ENCODE measurements around the gene NDUFC1. TPM values are rescaled to one million over a fixed set of nuclear protein-coding genes. Genes with fewer than 3 reads are reported as not detected.

Gene NDUFC1
- total RNA-seq, 1 donor from 2014 or later = 243 TPM

DNA sequence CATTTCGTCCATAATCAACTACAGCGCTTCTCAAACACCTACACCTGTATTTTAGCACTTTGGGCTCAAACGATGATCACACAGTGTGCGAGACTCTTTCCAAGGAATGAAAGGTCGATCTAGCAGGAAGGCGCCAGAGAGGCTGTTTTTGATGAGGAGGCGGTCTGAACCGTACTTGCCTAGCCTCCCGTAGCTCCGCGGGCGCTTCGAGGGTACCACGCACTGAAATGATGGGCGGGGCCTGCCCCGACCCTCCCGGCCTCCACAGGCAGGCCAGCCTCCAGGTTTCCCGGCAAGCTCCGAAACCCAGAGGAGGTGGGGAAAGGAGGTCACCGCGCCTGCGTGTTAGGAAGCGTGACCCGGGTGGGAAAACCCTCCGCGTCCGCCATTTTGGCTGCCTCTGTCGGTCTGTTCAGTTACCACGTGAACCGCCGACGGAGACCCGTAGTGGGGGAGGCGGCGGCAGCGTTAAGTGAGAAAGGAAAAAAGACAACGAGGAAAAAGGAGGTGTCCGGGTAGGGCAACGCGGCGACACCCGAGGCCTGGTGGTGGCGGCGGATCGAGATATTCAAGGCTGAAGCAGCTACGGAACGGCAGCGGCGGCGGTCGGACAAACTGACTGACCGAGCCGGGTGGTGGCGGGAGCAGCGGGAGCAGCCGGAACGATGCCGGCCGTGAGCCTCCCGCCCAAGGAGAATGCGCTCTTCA is 1.0 kb downstream of the NDUFC1 start, which contains the start of gene NAA15:
Gene NAA15, plus strand, starts transcription at position 393 of the 708 bp plus-strand sequence. Its CDS starts 273 bp downstream, at position 666.
- intact Hi-C loops (cut with DNase I) = loop anchor here (2.0 kb wide), 3 partner anchors 124 to 272 kb away; partner anchors contain the start of gene ELF2
- DNase-seq (ENCODE audit: missing footprints) = peak; percentile 98
- ATAC-seq = peak; percentile 98

DNA sequence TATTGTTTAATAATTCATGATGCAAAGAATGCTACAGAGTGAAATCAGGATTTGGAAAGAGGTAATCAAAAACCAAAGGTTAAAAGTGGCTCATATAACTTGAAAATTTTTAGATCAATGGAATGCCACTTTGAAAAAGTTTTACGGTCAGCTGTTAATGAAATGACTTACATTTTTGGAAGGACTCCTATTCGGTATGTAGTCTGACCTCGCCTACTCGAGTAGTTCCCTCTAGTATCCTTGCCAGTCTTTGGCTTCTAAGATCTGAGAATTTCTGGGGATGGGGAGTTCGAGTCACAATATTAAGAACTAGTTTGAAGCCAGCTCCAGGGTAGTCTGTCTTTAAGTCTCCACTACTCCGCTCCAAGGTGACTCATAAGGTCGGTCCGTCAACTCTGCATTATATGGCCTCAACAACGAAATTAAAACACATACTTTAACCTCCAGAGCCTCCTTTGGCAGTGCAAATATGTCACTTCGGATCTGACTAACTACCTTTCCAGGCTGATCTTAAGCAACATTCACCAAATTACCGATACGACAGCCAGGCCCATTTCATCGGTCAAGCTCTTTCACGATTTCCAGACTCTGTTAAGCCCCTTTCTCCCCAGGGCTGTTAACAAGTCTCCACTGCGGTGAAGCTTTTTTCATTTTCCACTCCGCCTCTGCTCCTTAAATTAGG is 1.7 kb downstream of the NDUFC1 start:
- no peak for DNase-seq (ENCODE audit: missing footprints)
- peak; percentile 4 for ATAC-seq
- intact Hi-C loops (cut with DNase I) = loop anchor here (2.0 kb wide), 3 partner anchors 124 to 272 kb away; partner anchors contain the start of gene ELF2

DNA sequence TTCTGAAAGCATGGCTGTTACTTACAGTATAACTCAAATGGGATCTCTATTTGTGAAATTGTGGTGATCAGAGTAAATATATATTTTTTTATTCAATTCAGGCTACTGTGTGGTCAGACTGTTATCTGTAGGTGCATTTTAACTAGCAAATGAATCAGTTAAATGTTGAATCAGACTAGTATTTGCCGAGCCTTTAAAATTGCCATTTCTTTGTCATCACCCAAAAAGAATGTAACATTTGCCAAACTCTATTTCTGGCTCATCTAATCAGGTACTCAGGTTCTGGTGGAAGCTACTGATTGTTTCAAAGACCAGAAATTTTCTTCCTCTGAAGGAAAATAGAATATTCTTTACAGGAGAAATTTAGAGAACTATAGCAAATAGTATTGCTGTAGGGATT is 2.7 kb downstream of the NDUFC1 start:
- DNase-seq (ENCODE audit: missing footprints) (no peak), ATAC-seq (no peak)
- intact Hi-C loops (cut with DNase I) = loop anchor here (5.0 kb wide), 2 partner anchors 72 to 202 kb away; no protein-coding TSS in a partner anchor

DNA sequence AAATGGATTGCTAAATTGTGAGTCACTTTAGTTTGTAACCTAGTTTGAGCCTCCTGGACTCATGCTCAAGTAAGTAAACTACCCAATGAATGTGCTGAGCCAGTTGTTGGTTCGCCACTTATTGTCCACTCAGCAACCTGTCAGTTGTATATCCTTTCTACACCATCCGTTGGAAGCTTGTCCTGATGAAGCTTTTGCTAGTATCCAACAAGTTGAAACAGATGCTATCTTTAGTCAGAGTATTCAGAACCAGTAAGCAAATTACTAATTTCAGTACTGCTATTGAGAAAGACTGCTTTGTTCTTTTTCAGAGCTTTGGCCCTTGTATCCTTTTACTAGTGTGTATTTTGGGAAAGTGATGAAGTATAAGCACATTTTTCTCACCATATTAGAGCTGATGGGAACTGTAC is 5.3 kb downstream of the NDUFC1 start:
- DNase-seq (ENCODE audit: missing footprints) (no peak), ATAC-seq (no peak)
- intact Hi-C loops (cut with DNase I) = loop anchor here (5.0 kb wide), 2 partner anchors 70 to 200 kb away; no protein-coding TSS in a partner anchor

DNA sequence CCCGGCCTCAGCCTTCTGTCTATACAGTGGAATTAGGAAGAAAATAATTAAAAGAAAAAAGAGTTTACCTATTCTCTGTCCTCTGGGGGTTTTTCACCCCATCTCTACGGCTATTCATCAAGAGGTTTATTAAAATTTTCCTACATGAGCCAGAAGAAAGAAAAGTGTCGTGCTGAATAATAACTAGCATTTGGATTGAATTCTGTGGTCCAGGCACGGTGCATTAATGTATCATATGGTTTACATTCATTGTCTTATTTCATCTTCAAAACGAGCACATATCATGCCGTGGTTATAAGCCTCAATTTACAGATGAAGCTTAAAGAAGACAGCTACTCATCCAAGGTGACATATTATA is 6.4 kb downstream of the NDUFC1 start:
- DNase-seq (ENCODE audit: missing footprints) (no peak), ATAC-seq (no peak)
- intact Hi-C loops (cut with DNase I) = loop anchor here (5.0 kb wide), 2 partner anchors 69 to 199 kb away; no protein-coding TSS in a partner anchor

DNA sequence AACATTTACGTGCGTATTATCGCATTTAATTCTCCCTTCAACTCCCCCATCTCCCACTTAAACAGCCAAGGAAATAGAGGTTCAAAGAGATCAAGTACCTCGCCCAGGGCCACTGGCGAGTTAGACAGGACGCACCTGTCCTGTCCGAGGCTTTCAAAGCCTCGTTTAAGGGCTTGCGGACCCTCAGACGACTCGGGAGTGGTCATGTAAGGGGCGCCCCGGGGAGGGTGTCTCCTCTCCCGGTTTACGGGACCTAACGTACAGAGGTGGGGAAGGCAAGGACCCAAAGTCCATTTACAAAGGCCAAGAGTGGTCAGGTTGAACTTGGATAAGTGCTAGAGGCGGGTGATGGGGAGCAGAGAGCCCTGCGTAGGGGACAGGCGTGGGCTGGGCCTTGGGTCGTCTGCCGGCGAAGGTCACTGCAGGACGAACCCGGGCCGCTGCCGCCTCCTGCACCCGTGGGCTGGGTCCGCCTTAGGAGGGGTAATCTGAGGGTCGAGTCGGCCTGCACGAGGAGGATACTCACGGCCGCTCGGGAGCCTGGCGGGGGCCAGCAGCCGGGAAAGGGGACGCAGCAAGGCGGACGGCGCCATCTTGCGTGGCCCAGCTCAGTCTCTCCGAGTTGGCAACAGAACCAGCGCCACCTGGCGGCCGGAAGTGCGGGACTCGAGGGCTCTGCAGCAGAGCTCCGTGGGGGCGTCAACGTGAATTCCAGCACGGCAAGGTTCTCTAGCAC is 6.9 kb downstream of the NDUFC1 start:
- ATAC-seq (peak; percentile 98), DNase-seq (ENCODE audit: missing footprints) (peak; percentile 100)
- intact Hi-C loops (cut with DNase I) = loop anchor here (5.0 kb wide), 2 partner anchors 68 to 198 kb away; no protein-coding TSS in a partner anchor

DNA sequence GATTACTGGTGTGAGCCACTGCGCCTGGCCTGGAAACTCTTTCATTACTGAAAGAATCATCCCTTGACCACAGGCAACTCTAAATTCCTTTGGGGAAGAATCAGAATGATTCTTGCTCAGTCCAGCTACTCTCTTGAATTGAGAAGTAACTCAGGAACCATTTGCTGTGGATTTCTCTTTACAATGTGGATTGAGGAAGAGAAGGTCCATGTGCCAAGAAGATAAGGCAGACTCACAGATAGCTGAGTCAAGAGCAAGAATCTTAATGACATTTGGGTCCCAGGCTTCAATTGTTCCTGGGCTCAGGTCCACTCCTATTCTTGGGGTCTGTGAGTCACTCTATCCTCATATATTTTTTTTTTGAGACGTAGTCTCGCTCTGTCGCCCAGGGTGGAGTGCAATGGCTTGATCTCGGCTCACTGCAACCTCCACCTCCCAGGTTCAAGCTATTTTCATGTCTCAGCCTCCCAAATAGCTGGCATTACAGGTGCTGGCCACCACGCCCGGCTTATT is 16.0 kb downstream of the NDUFC1 start:
- no peak for ATAC-seq
- intact Hi-C loops (cut with DNase I) = no loop called here
- no peak for DNase-seq (ENCODE audit: missing footprints)

DNA sequence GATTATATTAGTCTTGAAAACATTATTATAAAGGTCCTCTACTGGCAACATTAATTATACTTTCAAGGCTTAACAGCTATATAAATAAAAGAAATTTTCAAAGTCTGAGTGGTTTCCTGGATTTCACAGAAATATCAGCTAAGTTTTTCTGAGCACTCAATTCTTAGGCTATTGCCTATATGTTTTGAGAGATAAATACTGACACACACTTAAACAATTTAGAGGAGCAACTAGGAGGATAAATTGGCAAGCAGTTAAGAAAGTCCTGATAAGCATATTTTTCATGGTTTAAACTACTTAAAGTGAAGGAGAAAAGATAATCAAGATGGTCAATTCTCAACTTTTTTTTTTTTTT is 19.6 kb downstream of the NDUFC1 start:
- DNase-seq (ENCODE audit: missing footprints) = no peak
- intact Hi-C loops (cut with DNase I) = no loop called here
- no peak for ATAC-seq

DNA sequence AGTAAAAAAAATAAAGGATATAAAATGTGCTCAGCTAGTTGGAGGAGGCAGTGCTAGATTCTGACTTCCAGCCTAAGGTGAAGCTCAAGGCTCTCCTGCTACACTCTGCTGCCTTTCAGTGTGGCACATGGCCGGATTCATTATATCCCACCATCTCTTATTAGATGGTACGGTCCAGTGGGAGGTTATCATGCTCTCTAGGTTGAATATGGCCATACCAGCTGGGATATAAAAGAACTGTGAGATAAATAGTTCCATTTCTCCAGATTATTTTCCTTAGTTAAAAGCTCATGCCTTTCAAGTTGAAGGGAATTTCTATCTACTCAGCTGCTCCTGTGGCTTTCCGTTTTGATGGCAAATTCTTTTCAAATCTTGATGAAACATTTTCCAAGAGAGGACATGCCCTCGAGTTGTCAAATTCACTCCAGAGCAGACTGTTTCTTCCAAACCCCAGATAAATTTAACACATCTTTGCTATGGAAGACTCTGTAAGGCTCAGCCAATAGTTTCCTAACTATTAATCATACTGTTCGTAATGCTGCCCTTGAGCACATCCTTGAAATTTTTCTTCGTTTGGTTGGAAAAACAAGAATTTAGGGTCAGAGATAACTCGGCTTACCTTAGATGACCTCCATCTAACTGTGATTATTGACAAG is 20.1 kb downstream of the NDUFC1 start:
- DNase-seq (ENCODE audit: missing footprints) (no peak), ATAC-seq (no peak)
- intact Hi-C loops (cut with DNase I) = no loop called here

DNA sequence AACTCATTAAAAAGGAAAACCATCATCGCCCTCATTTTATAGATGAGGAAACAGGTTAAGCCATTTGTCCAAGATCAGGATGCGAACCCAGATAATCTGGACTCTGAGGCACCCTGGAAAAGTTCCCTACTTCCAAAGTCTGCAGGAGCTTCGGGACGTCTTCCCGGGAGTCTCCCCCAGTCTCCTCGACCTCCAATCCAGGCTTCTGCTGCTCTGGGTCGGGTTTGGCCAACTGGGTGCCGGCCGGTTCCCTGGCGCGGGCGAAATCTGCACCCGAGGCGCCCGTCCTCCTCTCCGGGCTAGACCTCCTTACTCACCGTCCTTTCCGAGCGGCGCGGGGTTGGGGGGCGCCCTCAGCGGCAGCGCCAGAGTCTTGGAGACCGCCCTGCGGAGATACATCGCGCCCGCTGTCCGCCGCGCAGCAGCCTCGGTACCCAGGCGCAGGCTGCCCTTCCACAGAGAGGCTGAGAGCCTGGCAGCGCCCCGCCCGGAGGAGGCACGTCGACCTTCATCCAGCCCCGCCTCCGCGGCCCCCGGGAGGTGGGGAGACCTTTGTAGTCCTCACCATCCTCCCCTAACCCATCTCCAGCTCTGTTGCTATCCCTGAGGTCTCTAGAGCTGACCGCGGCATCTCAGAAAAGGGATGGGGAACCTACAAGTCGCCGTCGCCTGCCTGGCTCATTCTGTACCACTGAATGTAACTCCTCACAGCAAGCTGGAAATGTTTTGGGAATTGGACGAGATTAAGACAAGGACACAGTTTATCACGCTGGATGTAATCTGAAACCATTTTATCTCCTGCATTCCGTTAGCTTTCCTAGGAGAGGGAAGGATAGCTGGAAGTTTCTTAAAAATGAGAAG is 22.3 kb downstream of the NDUFC1 start, which contains the start of gene MGARP:
Gene MGARP, minus strand, starts transcription at position 466 of the 861 bp plus-strand sequence. Its CDS starts 67 bp downstream, at position 399.
- intact Hi-C loops (cut with DNase I) = no loop called here
- DNase-seq (ENCODE audit: missing footprints) (peak; percentile 69), ATAC-seq (peak; percentile 62)

DNA sequence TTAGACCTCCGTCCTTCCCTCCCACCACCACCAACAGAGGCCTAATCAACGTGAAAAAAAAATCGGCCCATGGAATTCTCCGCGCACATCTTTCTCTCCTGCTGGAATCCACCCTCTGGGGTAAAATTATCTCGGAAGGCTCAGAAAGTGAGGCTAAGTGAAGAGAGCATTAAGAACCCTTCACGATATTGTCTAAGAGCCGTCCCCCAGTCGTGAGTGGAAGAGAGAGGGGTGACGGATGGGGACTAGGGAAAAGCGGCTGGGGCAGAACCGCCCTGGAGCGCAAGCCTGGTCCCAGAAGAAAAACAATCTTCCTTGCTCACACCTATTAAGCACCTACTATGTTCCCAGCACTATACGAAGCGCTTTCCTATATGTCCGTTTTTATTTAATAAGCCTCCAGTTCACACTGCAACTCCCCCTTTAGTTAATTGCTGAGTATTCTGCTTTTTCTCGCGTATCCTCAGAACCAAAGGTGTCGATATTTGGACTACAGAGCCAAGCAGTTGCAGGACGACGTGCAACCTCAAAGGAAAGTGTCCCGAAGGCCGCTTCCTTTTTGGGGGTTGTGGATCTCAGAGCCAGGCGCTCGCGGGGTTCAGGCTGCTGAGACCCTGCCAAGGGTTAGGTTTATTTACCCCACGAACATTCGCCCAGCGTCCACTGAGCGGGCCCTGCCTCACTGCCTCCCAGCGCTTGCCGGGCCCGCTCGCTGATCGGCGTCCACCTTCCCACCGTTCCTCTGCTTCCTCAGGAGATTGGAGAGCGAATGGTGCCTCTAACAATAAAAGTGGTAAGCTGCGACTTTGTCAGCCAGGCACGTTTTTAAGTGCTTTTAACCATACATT is 23.1 kb downstream of the NDUFC1 start:
- no peak for DNase-seq (ENCODE audit: missing footprints)
- intact Hi-C loops (cut with DNase I) = no loop called here
- ATAC-seq = no peak

DNA sequence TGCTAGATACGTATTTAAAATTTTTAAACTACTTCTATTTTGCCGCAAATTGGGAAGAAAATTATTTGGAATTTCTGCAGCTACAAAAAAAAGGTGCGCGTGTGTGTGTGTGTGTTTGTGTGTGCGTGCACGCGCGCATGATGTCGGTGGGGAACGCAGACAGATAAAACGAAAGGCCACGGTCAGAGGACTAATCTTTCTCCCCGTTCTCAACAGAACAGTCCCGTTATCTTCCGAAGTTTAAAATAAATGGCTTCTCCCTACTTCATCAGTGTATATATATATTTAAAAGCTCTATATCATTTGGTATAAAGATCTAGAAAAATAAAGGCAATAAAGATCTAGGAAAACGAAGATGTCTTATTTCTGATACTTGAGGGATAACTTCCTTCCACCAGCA is 23.8 kb downstream of the NDUFC1 start:
- intact Hi-C loops (cut with DNase I) = no loop called here
- ATAC-seq (no peak), DNase-seq (ENCODE audit: missing footprints) (no peak)

DNA sequence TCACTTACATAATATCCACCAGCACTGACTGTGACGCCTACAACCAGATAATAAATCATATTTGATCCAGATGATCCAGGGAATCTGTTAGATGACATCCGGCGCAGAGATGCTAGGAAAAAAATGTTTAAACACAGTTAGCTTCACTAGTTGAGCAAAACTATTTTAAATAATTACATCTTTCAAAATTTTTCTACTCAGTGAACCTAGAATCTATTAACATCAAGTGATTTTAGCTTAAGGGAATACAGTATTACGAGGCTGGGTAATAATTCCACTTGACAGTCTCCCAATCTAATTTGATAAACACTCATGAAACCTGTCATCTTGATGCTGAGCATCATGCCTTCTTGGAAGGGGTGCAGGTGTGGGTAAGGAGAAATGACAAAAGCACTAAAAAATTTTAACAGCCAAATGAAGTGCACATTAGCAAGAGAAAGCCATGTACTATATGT is 27.0 kb downstream of the NDUFC1 start:
- intact Hi-C loops (cut with DNase I) = no loop called here

DNA sequence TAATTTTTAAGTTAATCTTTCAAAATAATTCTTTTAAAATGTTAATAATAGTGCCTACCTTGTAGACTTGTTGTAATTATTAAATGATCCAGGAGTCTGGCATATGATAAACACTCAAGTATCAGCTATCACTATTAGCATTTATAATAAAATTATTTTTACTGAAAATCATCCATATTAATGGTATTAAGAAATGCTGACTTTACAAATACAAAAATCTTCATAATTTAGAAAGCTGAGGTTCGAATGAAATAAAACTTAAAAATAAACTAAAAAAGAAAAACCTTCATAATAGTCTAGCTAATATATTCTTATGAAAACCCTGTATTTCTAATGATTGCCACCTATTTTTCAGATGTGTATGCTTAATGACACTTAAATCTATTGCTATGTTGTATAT is 27.5 kb downstream of the NDUFC1 start:
- ATAC-seq (no peak), DNase-seq (ENCODE audit: missing footprints) (no peak)
- intact Hi-C loops (cut with DNase I) = no loop called here

More for the DNA sequence above, 27.0 kb downstream of the NDUFC1 start:
- ATAC-seq (no peak), DNase-seq (ENCODE audit: missing footprints) (no peak)

DNA sequence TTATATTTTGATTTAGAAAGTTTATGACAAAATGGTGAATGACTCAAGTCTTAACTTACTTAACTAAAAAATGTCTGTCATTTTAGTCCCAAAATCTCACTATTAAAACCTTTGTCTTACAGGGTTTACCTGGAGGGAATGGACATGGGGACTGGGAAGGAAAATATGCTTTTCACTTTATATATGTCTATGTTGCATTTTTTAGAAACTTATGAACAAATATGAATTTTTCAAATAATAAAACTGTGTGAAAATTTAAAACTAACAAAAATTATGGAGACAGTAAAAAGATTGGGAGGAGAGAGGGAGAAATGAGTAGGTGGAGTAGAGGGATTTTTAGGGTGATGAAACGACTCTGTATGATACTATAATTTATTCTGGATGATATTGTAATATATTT is 28.4 kb downstream of the NDUFC1 start:
- DNase-seq (ENCODE audit: missing footprints) (no peak), ATAC-seq (no peak)
- intact Hi-C loops (cut with DNase I) = no loop called here

DNA sequence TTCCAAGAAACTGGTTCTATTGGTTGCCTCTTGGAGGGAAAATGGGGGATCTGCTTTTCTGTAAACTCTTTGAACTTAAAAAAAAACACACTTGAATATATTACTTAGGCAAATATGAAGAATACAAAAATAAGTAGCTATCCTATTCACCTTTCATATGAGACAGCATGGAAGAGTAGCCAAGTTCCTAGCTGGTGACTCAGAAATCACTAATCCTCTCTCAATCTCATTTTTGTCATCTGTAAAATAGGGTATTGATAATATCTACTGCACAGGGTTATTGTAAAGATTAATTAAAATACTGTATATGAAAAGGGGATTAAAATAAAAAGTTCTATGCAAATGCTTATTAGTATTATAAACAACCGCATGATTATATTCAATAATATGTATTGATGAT is 35.0 kb downstream of the NDUFC1 start:
- no peak for ATAC-seq
- intact Hi-C loops (cut with DNase I) = no loop called here
- no peak for DNase-seq (ENCODE audit: missing footprints)
